ENCODE data around the gene LIFR. TPM values are rescaled to one million over a fixed set of nuclear protein-coding genes. Genes with fewer than 3 reads are reported as not detected.

LIFR gene
- polyA plus RNA-seq, 1 of the 3 experiments (the other 2 are of a cell fraction) = 3.8 TPM

DNA sequence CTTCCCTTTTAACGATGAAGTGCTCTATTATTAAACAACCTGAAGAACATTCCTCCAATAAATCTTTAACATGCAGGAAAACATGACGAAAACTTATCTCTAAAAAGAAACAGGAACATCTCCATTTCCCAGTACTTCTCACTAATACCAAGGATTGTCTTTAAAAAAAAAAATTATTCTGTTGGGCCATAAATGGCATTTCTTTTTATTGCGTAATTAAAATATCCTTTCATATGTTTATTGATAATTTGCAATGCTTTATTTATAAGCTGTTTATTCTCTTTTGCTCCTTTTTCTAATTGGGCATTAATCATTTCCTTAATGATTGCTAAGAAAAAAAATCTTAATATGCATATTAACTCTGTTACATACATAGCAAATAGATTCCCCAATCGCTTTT, 18.9 kb downstream of the LIFR start:
- Histone ChIP-seq H3F3A (replicated peaks; ENCODE audit: insufficient read depth) (peaks cover 6% of the 10 kb centered on the region), H2AFZ (ENCODE audit: low read depth) (no peak overlapping the region), H3K4me2 (no peak overlapping the region), H3K9me2 (no peaks in the 10 kb centered on the region), H4K20me1 (ENCODE audit: insufficient read depth) (0 out of 2 replicates have a peak, but pooled peaks cover 4% of the 10 kb centered on the region), H3K9me3 (no peaks in the 10 kb centered on the region), H3K36me3 (replicated peaks in 1 of 2; ENCODE audit: control insufficient read depth in 1 of 2, insufficient read depth in 2 of 2, low read length in 1 of 2) (no peaks in the 10 kb centered on the region), H3K27ac (ENCODE audit: low read depth in 2 of 2, low read length in 1 of 2) (no peak overlapping the region), H3K27me3 (ENCODE audit: insufficient read depth) (no peaks in the 10 kb centered on the region), H3K4me3 (ENCODE audit: low read depth in 2 of 2, low read length in 1 of 2) (no peak overlapping the region), H3K79me2 (ENCODE audit: insufficient read depth) (peaks cover 13% of the 10 kb centered on the region; the same call in 1 of the 2 replicates), H3K9ac (no peak overlapping the region), H3K4me1 (ENCODE audit: control insufficient read depth in 1 of 2, insufficient read depth in 2 of 2, low read depth in 1 of 2, low read length in 1 of 2) (peaks cover 0 to 5% of the 10 kb centered on the region in 2 experiments; a peak in 2 of 4 replicates)
- 89% methylated on average over 4 of the region's 4 CpGs for WGBS (ENCODE audit: low lambda C conversion rate)
- DNase-seq = no peak
- CTCF ChIA-PET = no interaction called here
- TF ChIP-seq IRF3 (IDR thresholded peaks at IDR 0.05; ENCODE audit: low read depth, low read length) = no peak
- no peak for TF ChIP-seq MEF2A (IDR thresholded peaks at IDR 0.05; ENCODE audit: borderline replicate concordance, low read depth)
- no peak for TF ChIP-seq GATA2 (CRISPR knock-in tag; IDR thresholded peaks at IDR 0.05)
- no peak for TF ChIP-seq RXRA (IDR thresholded peaks at IDR 0.05; ENCODE audit: borderline replicate concordance, low read depth)
- TF ChIP-seq SIN3A (IDR thresholded peaks at IDR 0.05; ENCODE audit: borderline replicate concordance, low read depth, low read length) = no peak
- TF ChIP-seq CHD2 (IDR thresholded peaks at IDR 0.05; ENCODE audit: low read length, partially characterized antibody) = no peak
- TF ChIP-seq, protein P1, sequence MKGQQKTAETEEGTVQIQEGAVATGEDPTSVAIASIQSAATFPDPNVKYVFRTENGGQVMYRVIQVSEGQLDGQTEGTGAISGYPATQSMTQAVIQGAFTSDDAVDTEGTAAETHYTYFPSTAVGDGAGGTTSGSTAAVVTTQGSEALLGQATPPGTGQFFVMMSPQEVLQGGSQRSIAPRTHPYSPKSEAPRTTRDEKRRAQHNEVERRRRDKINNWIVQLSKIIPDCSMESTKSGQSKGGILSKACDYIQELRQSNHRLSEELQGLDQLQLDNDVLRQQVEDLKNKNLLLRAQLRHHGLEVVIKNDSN (IDR thresholded peaks at IDR 0.05; ENCODE audit: borderline replicate concordance, low read depth) = no peak
- no peak for TF ChIP-seq PBX3 (IDR thresholded peaks at IDR 0.05)
- TF ChIP-seq, protein P2, sequence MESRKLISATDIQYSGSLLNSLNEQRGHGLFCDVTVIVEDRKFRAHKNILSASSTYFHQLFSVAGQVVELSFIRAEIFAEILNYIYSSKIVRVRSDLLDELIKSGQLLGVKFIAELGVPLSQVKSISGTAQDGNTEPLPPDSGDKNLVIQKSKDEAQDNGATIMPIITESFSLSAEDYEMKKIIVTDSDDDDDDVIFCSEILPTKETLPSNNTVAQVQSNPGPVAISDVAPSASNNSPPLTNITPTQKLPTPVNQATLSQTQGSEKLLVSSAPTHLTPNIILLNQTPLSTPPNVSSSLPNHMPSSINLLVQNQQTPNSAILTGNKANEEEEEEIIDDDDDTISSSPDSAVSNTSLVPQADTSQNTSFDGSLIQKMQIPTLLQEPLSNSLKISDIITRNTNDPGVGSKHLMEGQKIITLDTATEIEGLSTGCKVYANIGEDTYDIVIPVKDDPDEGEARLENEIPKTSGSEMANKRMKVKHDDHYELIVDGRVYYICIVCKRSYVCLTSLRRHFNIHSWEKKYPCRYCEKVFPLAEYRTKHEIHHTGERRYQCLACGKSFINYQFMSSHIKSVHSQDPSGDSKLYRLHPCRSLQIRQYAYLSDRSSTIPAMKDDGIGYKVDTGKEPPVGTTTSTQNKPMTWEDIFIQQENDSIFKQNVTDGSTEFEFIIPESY (IDR thresholded peaks at IDR 0.05; ENCODE audit: borderline replicate concordance, low read depth) = no peak
- no peak for TF ChIP-seq FOXJ3 (CRISPR knock-in tag; IDR thresholded peaks at IDR 0.05)
- no peak for TF ChIP-seq YY1 (IDR thresholded peaks at IDR 0.05; ENCODE audit: low read depth)
- no peak for TF ChIP-seq GABPA (IDR thresholded peaks at IDR 0.05; ENCODE audit: low read depth)
- POLR2A ChIA-PET = no interaction called here

GRCh38 chr5:38536968-38537367, 19.5 kb downstream of the LIFR start:
- H3K4me1 ChIP-seq (ENCODE audit: control insufficient read depth in 1 of 2, insufficient read depth in 2 of 2, low read depth in 1 of 2, low read length in 1 of 2) = peaks cover 0 to 5% of the 10 kb centered on the region in 2 experiments; a peak in 2 of 4 replicates
- H3K4me2 ChIP-seq = no peak overlapping the region
- no peak for DNase-seq
- H3K4me3 ChIP-seq (ENCODE audit: low read depth in 2 of 2, low read length in 1 of 2) = no peak overlapping the region
- H4K20me1 ChIP-seq (ENCODE audit: insufficient read depth) = 0 out of 2 replicates have a peak, but pooled peaks cover 4% of the 10 kb centered on the region
- no peaks in the 10 kb centered on the region for H3K9me3 ChIP-seq
- H2AFZ ChIP-seq (ENCODE audit: low read depth) = no peak overlapping the region
- H3K27me3 ChIP-seq (ENCODE audit: insufficient read depth) = no peaks in the 10 kb centered on the region
- peaks cover 13% of the 10 kb centered on the region; the same call in 1 of the 2 replicates for H3K79me2 ChIP-seq (ENCODE audit: insufficient read depth)
- no peaks in the 10 kb centered on the region for H3K36me3 ChIP-seq (replicated peaks in 1 of 2; ENCODE audit: control insufficient read depth in 1 of 2, insufficient read depth in 2 of 2, low read length in 1 of 2)
- ChIA-PET CTCF (no interaction called here), POLR2A (no interaction called here)
- H3K9ac ChIP-seq = no peak overlapping the region
- no peaks in the 10 kb centered on the region for H3K9me2 ChIP-seq
- peaks cover 5% of the 10 kb centered on the region for H3F3A ChIP-seq (replicated peaks; ENCODE audit: insufficient read depth)
- WGBS (ENCODE audit: low lambda C conversion rate) = 96% methylated on average over 3 of the region's 3 CpGs
- no peak overlapping the region for H3K27ac ChIP-seq (ENCODE audit: low read depth in 2 of 2, low read length in 1 of 2)
- TF ChIP-seq JUND (IDR thresholded peaks at IDR 0.05) (no peak), POLR2AphosphoS5 (IDR thresholded peaks at IDR 0.05; ENCODE audit: low read depth, low read length) (no peak), RAD21 (IDR thresholded peaks at IDR 0.05; ENCODE audit: low read length) (no peak), NFIC (IDR thresholded peaks at IDR 0.05; ENCODE audit: borderline replicate concordance) (no peak), GATA2 (CRISPR knock-in tag; IDR thresholded peaks at IDR 0.05) (no peak), YY1 (IDR thresholded peaks at IDR 0.05; ENCODE audit: low read depth) (no peak), SIN3A (IDR thresholded peaks at IDR 0.05; ENCODE audit: borderline replicate concordance, low read depth, low read length) (no peak), FOSL2 (IDR thresholded peaks at IDR 0.05; ENCODE audit: borderline replicate concordance, low read depth) (no peak), CHD2 (IDR thresholded peaks at IDR 0.05; ENCODE audit: low read length, partially characterized antibody) (no peak)
- TF ChIP-seq, protein P3, sequence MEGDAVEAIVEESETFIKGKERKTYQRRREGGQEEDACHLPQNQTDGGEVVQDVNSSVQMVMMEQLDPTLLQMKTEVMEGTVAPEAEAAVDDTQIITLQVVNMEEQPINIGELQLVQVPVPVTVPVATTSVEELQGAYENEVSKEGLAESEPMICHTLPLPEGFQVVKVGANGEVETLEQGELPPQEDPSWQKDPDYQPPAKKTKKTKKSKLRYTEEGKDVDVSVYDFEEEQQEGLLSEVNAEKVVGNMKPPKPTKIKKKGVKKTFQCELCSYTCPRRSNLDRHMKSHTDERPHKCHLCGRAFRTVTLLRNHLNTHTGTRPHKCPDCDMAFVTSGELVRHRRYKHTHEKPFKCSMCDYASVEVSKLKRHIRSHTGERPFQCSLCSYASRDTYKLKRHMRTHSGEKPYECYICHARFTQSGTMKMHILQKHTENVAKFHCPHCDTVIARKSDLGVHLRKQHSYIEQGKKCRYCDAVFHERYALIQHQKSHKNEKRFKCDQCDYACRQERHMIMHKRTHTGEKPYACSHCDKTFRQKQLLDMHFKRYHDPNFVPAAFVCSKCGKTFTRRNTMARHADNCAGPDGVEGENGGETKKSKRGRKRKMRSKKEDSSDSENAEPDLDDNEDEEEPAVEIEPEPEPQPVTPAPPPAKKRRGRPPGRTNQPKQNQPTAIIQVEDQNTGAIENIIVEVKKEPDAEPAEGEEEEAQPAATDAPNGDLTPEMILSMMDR (IDR thresholded peaks at IDR 0.05) = no peak

Measured in SK-N-SH (cell line).